GM12878 (cell line): ENCODE measurements around the gene SCRG1. TPM values are rescaled to one million over a fixed set of nuclear protein-coding genes. Genes with fewer than 3 reads are reported as not detected.

Source experiments
- CBX5 ChIP-seq: sonication (generic); IDR thresholded peaks from 2 replicates; pipeline ENCODE4 v1.6.1; 2016; ENCODE audit warnings: low read depth, moderate library complexity, mild to moderate bottlenecking, inconsistent platforms
- CEBPZ ChIP-seq: fragments of 150-350 bp; IDR thresholded peaks from 2 replicates; pipeline ENCODE4 v1.6.1; 2016; ENCODE audit warnings: low read depth, low read length
- CHD4 ChIP-seq: fragments of 200-600 bp; sonication (generic); IDR thresholded peaks from 2 replicates; pipeline ENCODE4 v1.6.1; 2016; ENCODE audit warnings: mild to moderate bottlenecking
- FOXK2 ChIP-seq: fragments of 450-650 bp; IDR thresholded peaks from 2 replicates; pipeline ENCODE4 v1.6.1; 2017; ENCODE audit warnings: mild to moderate bottlenecking, moderate library complexity
- HDAC6 ChIP-seq: fragments of 200-600 bp; sonication (generic); IDR thresholded peaks from one replicate; pipeline ENCODE4 v1.8.0; 2017; ENCODE audit warnings: antibody characterized with exemption; ENCODE audit not compliant: unreplicated experiment
- HSF1 ChIP-seq: fragments of 150-350 bp; IDR thresholded peaks from 2 replicates; pipeline ENCODE4 v1.6.1; 2014; ENCODE audit warnings: mild to moderate bottlenecking, low read depth, low read length
- KAT2A ChIP-seq: conservative IDR thresholded peaks from 2 replicates; pipeline ENCODE4 v1.6.1; 2011; ENCODE audit warnings: low read depth, low read length; ENCODE audit not compliant: control insufficient read depth
- MTA2 ChIP-seq: fragments of 450-650 bp; IDR thresholded peaks from 2 replicates; pipeline ENCODE4 v1.6.1; 2016; ENCODE audit warnings: low read depth, mild to moderate bottlenecking, moderate library complexity
- NFYA ChIP-seq: IDR thresholded peaks from 2 replicates; pipeline ENCODE4 v1.6.1; 2011; ENCODE audit warnings: low read depth, mild to moderate bottlenecking, low read length, improper control_type of control experiment, borderline replicate concordance
- PKNOX1 ChIP-seq: fragments of 450-650 bp; IDR thresholded peaks from 2 replicates; pipeline ENCODE4 v1.6.1; 2016; ENCODE audit warnings: mild to moderate bottlenecking
- POLR2AphosphoS2 ChIP-seq: IDR thresholded peaks from 2 replicates; pipeline ENCODE4 v1.6.1; 2011; ENCODE audit warnings: low read depth, mild to moderate bottlenecking, low read length, improper control_type of control experiment, moderate library complexity
- SMC3 ChIP-seq: IDR thresholded peaks from 2 replicates; pipeline ENCODE4 v1.6.1; 2011; ENCODE audit warnings: low read length, improper control_type of control experiment, borderline replicate concordance
- SREBF2 ChIP-seq: IDR thresholded peaks from 2 replicates; pipeline ENCODE4 v1.6.1; 2012; ENCODE audit warnings: mild to moderate bottlenecking, low read length
- SUZ12 ChIP-seq: fragments of 200-600 bp; sonication (generic); IDR thresholded peaks from one replicate; pipeline ENCODE4 v1.6.1; 2018; ENCODE audit warnings: antibody characterized with exemption, mild to moderate bottlenecking; ENCODE audit not compliant: unreplicated experiment
- TCF3 ChIP-seq: IDR thresholded peaks from 2 replicates; pipeline ENCODE4 v1.6.1; 2012; ENCODE audit warnings: low read depth, mild to moderate bottlenecking, low read length, borderline replicate concordance; ENCODE audit not compliant: insufficient read depth
- TCF7 ChIP-seq: IDR thresholded peaks from 2 replicates; pipeline ENCODE4 v1.6.1; 2014; ENCODE audit warnings: antibody characterized with exemption, borderline replicate concordance
- ZSCAN29 ChIP-seq: fragments of 450-650 bp; IDR thresholded peaks from 2 replicates; pipeline ENCODE4 v1.6.1; 2017; ENCODE audit warnings: mild to moderate bottlenecking, moderate library complexity
- polyA plus RNA-seq, 11 experiments: library from polyadenylated mRNA; depleted of rRNA in 4 of 11; unstranded in 6 of 11; stranded (reverse) in 5 of 11; fragments of >200 nt; fragmentation: Nextera tagmentation in 4 of 11; fragmentation: Illumina TruSeq in 1 of 11; extraction: Ambion mirVana in 4 of 11; extraction: Trizol in 1 of 11; gene quantifications; 1 replicate in 1 of 11; 2 replicates in 10 of 11; pipeline versions ENCODE4 v1.2.1 to v1.2.3, GENCODE V29; 2011 to 2016; ENCODE audit warnings: inconsistent platforms in 2 of 11, missing spikeins in 2 of 11, low read depth in 1 of 11
- total RNA-seq, 4 experiments: library from RNA; depleted of rRNA in 3 of 4; stranded (reverse); fragments of >200 nt in 3 of 4; fragmentation: Illumina TruSeq in 1 of 4; extraction: Trizol in 1 of 4; gene quantifications; 2 replicates each; pipeline versions ENCODE4 v1.2.1 to v1.2.3, GENCODE V29; 2013 to 2021
- TF ChIP-seq, protein P1 (sequence below): fragments of 450-650 bp; IDR thresholded peaks from 2 replicates; pipeline ENCODE4 v1.6.1; 2017; ENCODE audit warnings: mild to moderate bottlenecking, moderate library complexity
- TF ChIP-seq, protein P2 (sequence below): fragments of 450-650 bp; IDR thresholded peaks from 2 replicates; pipeline ENCODE4 v1.6.1; 2014; ENCODE audit warnings: mild to moderate bottlenecking

Gene SCRG1
- total and polyA plus RNA-seq, 10 of the 15 experiments (the other 5 are each of a cell fraction or from before 2014, with no cell fraction given) = 0.02 to 0.58 (median 0.54) TPM; not detected in 7

- TF ChIP-seq, protein P1, sequence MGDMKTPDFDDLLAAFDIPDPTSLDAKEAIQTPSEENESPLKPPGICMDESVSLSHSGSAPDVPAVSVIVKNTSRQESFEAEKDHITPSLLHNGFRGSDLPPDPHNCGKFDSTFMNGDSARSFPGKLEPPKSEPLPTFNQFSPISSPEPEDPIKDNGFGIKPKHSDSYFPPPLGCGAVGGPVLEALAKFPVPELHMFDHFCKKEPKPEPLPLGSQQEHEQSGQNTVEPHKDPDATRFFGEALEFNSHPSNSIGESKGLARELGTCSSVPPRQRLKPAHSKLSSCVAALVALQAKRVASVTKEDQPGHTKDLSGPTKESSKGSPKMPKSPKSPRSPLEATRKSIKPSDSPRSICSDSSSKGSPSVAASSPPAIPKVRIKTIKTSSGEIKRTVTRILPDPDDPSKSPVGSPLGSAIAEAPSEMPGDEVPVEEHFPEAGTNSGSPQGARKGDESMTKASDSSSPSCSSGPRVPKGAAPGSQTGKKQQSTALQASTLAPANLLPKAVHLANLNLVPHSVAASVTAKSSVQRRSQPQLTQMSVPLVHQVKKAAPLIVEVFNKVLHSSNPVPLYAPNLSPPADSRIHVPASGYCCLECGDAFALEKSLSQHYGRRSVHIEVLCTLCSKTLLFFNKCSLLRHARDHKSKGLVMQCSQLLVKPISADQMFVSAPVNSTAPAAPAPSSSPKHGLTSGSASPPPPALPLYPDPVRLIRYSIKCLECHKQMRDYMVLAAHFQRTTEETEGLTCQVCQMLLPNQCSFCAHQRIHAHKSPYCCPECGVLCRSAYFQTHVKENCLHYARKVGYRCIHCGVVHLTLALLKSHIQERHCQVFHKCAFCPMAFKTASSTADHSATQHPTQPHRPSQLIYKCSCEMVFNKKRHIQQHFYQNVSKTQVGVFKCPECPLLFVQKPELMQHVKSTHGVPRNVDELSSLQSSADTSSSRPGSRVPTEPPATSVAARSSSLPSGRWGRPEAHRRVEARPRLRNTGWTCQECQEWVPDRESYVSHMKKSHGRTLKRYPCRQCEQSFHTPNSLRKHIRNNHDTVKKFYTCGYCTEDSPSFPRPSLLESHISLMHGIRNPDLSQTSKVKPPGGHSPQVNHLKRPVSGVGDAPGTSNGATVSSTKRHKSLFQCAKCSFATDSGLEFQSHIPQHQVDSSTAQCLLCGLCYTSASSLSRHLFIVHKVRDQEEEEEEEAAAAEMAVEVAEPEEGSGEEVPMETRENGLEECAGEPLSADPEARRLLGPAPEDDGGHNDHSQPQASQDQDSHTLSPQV = no peak
- TF ChIP-seq POLR2AphosphoS2 (peak; percentile 68), ZSCAN29 (no peak), FOXK2 (no peak), TCF3 (0 out of 2 replicates have a peak, but pooled peaks have one; percentile 28), HDAC6 (no peak), SUZ12 (no peak), CBX5 (no peak), MTA2 (no peak), PKNOX1 (no peak; the same call in 1 of the 2 replicates), SMC3 (no peak), SREBF2 (no peak), TCF7 (no peak), NFYA (no peak), CEBPZ (no peak), KAT2A (no peak), CHD4 (no peak), HSF1 (0 out of 2 replicates have a peak, but pooled peaks have one; percentile 16)
- TF ChIP-seq, protein P2, sequence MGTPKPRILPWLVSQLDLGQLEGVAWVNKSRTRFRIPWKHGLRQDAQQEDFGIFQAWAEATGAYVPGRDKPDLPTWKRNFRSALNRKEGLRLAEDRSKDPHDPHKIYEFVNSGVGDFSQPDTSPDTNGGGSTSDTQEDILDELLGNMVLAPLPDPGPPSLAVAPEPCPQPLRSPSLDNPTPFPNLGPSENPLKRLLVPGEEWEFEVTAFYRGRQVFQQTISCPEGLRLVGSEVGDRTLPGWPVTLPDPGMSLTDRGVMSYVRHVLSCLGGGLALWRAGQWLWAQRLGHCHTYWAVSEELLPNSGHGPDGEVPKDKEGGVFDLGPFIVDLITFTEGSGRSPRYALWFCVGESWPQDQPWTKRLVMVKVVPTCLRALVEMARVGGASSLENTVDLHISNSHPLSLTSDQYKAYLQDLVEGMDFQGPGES = no peak
Measured at GRCh38 chr4:173370477-173371291, 28.2 kb downstream of the SCRG1 start, which contains the start of gene SAP30 (continued).
